Peyer's patch (tissue), 4 donors: ENCODE data around the gene CPSF4. TPM values are rescaled to one million over a fixed set of nuclear protein-coding genes. Genes with fewer than 3 reads are reported as not detected.

Experiments used
- DNase-seq, 3 donors: peaks; one replicate each; pipeline ENCODE4 v3.0.0-alpha.2; 2017 to 2019
- H3K27ac ChIP-seq, 4 donors: fragments of 200-600 bp; sonication (generic); one replicate each; pipeline ENCODE4 v1.5.1; 2016 to 2019
- H3K27me3 ChIP-seq, 2 donors: fragments of 200-600 bp; sonication (generic); one replicate each; pipeline ENCODE4 v1.5.1; 2019
- H3K36me3 ChIP-seq, 3 donors: fragments of 200-600 bp; sonication (generic); one replicate each; pipeline ENCODE4 v1.5.1; 2016 to 2019
- H3K4me1 ChIP-seq, 4 donors: fragments of 200-600 bp; sonication (generic); one replicate each; pipeline ENCODE4 v1.5.1; 2016 to 2019
- H3K4me3 ChIP-seq, 4 donors: fragments of 200-600 bp; sonication (generic); 1 replicate in 3 of 4; 2 replicates in 1 of 4; pipeline ENCODE4 v1.5.1; 2016 to 2019; ENCODE audit warnings: mild to moderate bottlenecking in 1 of 4
- H3K9me3 ChIP-seq, 4 donors: fragments of 200-600 bp; sonication (generic); one replicate each; pipeline ENCODE4 v1.5.1; 2016 to 2019; ENCODE audit warnings: mild to moderate bottlenecking in 1 of 4
- CTCF ChIP-seq, 6 experiments: fragments of 450-650 bp in 4 of 6; fragments of 200-600 bp in 2 of 6; sonication (generic) in 1 of 6; IDR thresholded peaks; one replicate each; pipeline ENCODE4 v1.5.1; 2017 to 2019; ENCODE audit warnings: antibody characterized with exemption in 6 of 6, mild to moderate bottlenecking in 3 of 6, moderate library complexity in 1 of 6
- POLR2A ChIP-seq, 2 donors: fragments of 450-650 bp; IDR thresholded peaks; one replicate each; pipeline ENCODE4 v1.5.1; 2017; ENCODE audit warnings: antibody characterized with exemption in 2 of 2, mild to moderate bottlenecking in 2 of 2, moderate library complexity in 2 of 2
- total RNA-seq, 4 donors: library from RNA; depleted of rRNA; stranded (reverse); fragments of >200 nt; gene quantifications; one replicate each; pipeline ENCODE4 v1.1.0, GENCODE V29; 2016

The CPSF4 gene
- total RNA-seq, 4 donors from 2014 or later: 21.4 to 42.2 (median 35.5) TPM

DNA sequence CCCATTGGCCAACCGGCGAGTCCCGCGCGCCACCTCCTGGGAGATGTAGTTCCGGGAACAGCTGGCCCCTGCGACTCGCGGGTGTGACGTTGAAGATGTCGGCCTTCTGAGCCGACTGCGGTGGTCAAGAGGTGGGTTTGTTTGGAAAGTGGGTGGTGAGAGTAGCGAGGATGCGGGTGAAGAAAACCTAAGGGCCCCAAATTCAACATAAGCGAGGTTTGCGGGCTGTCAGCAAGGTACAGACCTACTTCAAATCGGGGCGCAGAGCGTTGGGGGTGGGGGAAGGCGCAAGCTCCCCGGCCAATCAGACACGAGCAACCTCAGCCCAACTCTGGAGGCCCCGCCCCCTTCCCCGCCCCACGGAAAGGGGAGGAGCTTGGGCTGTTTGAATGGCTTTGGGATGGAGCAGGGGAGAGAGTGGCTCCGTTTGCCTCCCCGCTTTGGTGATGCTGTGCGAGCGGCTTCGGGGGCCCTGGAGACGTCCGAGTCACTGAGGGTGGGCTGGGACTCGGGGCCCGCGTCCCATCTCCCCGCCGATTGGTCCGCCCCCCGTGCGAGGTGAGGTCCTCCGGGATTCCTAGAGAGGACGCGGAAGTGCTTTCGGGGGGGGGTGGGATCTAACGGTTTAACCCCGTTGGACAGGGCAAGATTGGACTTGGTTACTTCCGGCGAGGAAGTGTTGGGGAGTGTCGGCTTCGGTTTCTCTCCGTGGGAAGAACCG lies 66.0 kb downstream of the CPSF4 start, which contains the start of gene ZKSCAN5:
Gene ZKSCAN5, plus strand, starts transcription at position 60 of the 721 bp plus-strand sequence. CDS start 1,383 bp downstream, outside the sequence.
- TF ChIP-seq CTCF (IDR thresholded peaks at IDR 0.05) (peak in 1 of 6 experiments; percentile 2), POLR2A (IDR thresholded peaks at IDR 0.05) (peak in 1 of 2 donors; percentile 63)
- Histone ChIP-seq H3K36me3 (no peaks in the 10 kb centered on the region), H3K27ac (peak within 1 kb of the TSS; percentile 86 to 94 (median 90)), H3K9me3 (no peaks in the 10 kb centered on the region), H3K27me3 (no peaks in the 10 kb centered on the region), H3K4me1 (peaks cover 0 to 33% (median 8%) of the 10 kb centered on the region in 4 donors), H3K4me3 (peak within 1 kb of the TSS; percentile 62 to 81 (median 78))
- peak; percentile 99 for DNase-seq

- peak overlapping the region; percentile 86 to 94 (median 90) for H3K27ac ChIP-seq
- peak overlapping the region; percentile 62 to 81 (median 78) for H3K4me3 ChIP-seq
- H3K27me3 ChIP-seq: no peaks in the 10 kb centered on the region
- TF ChIP-seq CTCF (IDR thresholded peaks at IDR 0.05) (no peak), POLR2A (IDR thresholded peaks at IDR 0.05) (peak in 1 of 2 donors; percentile 66)
- peaks cover 0 to 33% (median 8%) of the 10 kb centered on the region in 4 donors for H3K4me1 ChIP-seq
- no peaks in the 10 kb centered on the region for H3K9me3 ChIP-seq
- DNase-seq: no peak
- H3K36me3 ChIP-seq: no peaks in the 10 kb centered on the region
These were observed 66.5 kb downstream of the CPSF4 start for GRCh38 chr7:99505324-99505662.

Other genes with a start within 250 kb of the CPSF4 start
- gene KPNA7, start 230.8 kb upstream of the CPSF4 start, total RNA-seq: 1 to 10 TPM in 1 of 4 donors, not detected in 3; 1.4 TPM
- gene MYH16, start 166.1 kb upstream of the CPSF4 start, total RNA-seq: not detected
- gene ARPC1A, start 113.0 kb upstream of the CPSF4 start, total RNA-seq: 100 to 1,000 TPM; 195 to 278 (median 225) TPM
- 100 to 1,000 TPM; 228 to 386 (median 343) TPM for gene ARPC1B, start 64.2 kb upstream of the CPSF4 start, total RNA-seq
- 10 to 100 TPM; 32.4 to 52.0 (median 40.6) TPM for gene PDAP1, start 30.3 kb upstream of the CPSF4 start, total RNA-seq
- gene BUD31, start 30.0 kb upstream of the CPSF4 start, total RNA-seq: 10 to 100 TPM; 44.7 to 82.0 (median 58.4) TPM
- gene PTCD1, start 145 bp upstream of the CPSF4 start, total RNA-seq: 1 to 10 TPM; 8.3 to 9.1 (median 8.6) TPM
- gene ATP5MF, start 27.2 kb downstream of the CPSF4 start, total RNA-seq: 100 to 1,000 TPM; 352 to 597 (median 546) TPM
- 10 to 100 TPM; 23.8 to 44.8 (median 36.8) TPM for gene ZNF789, start 33.9 kb downstream of the CPSF4 start, total RNA-seq
- 10 to 100 TPM; 37.3 to 71.8 (median 58.0) TPM for gene ZNF394, start 61.3 kb downstream of the CPSF4 start, total RNA-seq
- gene ZKSCAN5, start 65.7 kb downstream of the CPSF4 start, total RNA-seq: 10 to 100 TPM in 2 of 4 donors, 1 to 10 TPM in 2; 7.2 to 20.6 (median 11.7) TPM
- 1 to 10 TPM; 2.2 to 4.2 (median 2.6) TPM for gene FAM200A, start 113.2 kb downstream of the CPSF4 start, total RNA-seq
- gene ZNF655, start 119.7 kb downstream of the CPSF4 start, total RNA-seq: 100 to 1,000 TPM; 111 to 169 (median 139) TPM
- gene TMEM225B, start 159.3 kb downstream of the CPSF4 start, total RNA-seq: not detected
- 10 to 100 TPM; 20.0 to 36.4 (median 31.9) TPM for gene ZSCAN25, start 178.0 kb downstream of the CPSF4 start, total RNA-seq
- 1,000 to 10,000 TPM in 2 of 4 donors, 100 to 1,000 TPM in 2; 135 to 1,701 (median 1,072) TPM for gene CYP3A5, start 241.1 kb downstream of the CPSF4 start, total RNA-seq